CD4-positive, alpha-beta T cell treated with Interleukin-17A for 1 hour (primary cell): ENCODE results near the gene LRRC25.
"Not testable (repeated sequence)": the region's sequence is repeated elsewhere in the genome, so short reads cannot be mapped to it uniquely, and the experiment has no call there.

Experiments
- DNase-seq: peaks from one replicate; pipeline ENCODE4 v3.0.0-alpha.2; 2020

LRRC25 gene

DNA sequence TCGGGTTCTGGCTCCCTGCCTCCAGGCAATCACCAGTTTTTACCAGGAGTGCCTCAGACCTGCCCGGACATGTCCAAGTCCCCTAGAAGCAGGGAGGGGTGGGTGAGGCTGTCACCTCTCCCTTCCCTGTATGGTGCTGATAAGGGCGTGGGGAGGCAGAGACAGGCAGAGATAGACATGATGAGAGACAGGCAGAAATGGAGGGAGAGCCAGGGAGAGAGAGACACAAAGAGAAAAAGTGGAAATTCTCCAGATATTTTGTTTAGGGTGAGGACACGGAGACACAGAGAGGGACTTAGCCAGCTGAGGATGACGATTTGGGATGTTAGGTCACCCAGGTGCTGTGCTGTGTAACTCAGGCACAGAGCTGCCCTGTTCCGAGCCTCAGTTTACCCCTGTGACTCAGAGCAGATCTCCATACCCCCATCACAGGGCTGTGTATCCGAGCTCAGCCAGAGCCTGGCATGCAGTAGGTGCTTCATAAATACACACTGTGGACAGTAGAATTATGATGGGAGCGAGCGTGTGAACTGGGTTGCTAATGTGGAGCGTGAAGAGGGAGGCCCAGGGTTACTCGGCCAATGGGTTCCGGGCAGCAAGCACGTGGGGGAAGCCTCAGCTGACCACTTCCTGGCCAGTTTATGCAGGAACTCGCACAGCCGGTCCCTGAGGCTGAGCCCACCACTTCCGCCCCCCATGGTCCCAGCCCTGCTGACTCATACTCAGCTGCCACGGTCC is 23.4 kb downstream of the LRRC25 start:
- peak; percentile 63 for DNase-seq

DNA sequence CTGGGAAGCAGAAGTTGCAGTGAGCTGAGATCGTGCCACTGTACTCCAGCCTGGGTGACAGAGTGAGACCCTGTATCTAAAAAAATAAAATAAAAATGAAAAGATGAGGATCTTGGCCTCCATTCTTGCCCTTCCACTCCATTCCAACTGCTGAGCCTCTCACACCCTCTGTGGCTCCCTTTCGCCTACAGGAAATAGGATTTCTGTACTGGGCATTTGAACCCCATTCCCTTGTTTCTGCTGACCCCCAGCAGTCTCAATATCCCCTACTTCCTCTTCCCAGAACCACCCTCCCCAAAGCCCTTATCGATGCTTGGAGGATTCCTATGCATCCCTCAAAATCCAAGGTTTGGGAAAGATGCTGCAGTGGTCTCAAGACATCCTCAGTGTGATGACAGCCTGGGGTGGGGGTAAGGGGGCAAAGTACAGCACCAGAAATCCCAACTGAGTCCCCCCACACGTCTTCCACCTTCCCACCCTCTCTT is 24.0 kb downstream of the LRRC25 start:
- no peak for DNase-seq

DNA sequence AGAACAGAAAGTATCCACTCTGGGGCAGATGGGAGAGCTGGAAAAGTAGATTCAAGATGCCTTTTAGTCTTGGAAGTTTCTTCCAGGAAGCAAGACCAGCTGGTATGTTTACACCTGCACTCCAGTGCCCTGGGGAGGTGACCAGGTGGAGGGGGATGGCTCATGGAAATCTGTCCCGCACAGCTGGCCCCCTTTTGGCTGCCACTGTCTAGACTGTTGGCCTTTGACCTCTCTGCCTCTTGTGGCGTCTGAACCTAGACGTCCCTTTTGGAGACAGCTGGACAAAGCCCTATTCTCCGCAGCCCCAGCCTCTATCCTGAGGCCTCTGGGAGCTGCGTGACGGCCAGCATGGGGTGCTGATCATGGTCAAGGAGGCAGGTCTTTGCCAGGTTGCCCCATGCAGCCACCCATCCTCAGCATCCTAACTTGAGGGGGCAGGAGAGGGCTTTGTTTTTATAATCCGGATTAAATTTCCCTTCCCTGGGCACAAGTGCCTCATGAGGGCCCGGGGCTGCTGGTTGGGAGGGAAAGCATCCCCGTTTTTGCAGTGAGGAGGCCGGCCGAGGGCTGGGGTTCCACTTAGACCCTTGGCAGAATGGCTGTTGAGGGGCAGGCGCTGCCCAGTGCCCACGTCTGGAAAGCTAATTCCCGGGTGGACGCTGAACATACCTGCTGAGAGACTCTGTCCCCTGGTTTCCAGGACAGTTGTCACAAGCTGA is 28.8 kb downstream of the LRRC25 start:
- DNase-seq: no peak

DNA sequence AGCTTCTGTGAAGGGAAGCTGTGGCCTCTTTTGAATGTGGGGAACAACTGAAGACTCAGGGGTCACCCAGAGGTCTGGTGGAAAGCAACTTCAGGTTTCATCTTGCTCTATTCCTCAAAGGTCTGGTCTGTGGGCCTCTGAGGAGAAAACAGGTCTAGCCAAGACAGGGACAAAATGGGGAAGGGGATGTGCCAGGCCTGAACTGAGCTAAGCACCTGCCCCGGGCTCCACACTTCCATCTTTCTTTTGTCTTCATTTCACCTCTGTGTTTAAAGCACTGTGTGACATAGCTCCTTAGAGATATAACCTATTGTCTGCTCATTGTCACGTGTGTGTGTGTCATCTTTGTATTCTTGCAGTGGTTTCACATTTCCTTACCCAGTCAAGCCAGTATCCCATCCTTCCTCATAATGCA is 31.4 kb downstream of the LRRC25 start:
- no peak for DNase-seq

DNA sequence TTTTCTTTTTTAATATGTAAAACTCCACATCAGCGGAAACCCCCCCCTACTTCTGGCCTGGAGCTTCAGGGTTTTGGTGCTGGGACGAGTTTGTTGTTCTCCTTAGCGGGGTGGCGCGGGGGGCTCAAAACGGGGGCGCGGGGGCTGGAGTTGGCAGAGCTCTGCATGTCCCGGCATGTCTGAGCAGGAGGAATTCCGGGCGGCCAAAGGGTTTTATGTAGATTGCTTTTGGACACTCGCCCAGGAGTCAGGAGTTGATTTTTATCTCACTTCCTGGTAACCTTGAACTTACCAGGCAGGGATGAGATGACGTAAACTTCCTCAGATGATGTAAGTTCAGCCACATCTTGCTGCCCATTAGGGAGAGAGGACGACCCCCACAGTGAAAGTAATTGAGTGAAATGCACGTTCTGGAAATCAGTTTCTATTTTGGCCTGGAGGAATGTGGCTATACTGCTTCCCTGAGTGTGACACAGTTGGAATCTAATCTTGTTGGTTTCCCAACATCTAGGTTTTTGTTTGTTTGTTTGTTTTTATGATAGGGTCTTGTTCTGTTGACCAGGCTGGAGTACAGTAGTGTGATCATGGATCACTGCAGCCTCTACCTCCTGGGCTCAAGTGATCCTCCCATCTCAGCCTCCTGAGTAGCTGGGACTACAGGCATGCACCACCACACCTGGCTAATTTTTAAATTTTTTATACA is 32.4 kb downstream of the LRRC25 start:
- DNase-seq: no peak

DNA sequence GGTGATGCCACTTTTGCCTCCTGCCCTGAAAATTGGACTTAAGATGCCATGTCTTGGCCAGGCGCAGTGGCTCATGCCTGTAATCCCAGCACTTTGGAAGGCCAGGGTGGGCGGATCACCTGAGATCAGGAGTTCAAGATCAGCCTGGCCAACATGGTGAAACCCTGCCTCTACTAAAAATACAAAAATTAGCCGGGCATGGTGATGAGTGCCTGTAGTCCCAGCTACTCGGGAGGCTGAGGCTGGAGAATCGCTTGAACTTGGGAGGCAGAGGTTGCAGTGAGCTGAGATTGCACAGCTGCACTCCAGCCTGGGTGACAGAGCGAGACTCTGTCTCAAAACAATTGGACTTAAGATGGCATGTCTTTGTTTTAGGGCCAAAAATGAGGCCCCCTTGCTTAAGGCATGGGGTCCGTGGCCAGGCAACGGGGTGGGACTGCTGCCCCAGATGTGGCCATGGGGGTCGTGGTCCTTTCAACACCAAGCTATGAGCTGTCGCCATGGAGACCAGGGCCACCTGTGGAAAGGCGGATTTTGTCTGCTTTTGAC is 33.1 kb downstream of the LRRC25 start:
- not testable (repeated sequence) for DNase-seq

DNA sequence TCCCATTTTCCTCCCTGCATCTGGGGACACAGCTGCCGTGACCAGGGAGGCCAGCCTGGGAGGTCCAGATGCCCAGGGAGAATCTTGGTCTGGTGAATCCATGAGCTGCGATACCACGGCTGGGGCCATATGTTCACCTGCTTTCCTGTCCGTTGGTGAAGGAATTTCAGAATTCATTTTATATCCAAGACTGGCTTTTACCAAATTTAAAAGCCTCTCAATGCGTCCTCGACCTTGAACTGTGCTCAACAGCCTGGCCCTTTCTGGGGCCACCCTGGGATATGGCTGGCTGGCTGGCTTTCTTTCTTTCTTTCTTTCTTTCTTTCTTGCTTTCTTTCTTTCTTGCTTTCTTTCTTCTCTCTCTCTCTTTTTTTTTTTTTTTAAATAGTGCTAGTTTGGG is 33.6 kb downstream of the LRRC25 start:
- no peak for DNase-seq

DNA sequence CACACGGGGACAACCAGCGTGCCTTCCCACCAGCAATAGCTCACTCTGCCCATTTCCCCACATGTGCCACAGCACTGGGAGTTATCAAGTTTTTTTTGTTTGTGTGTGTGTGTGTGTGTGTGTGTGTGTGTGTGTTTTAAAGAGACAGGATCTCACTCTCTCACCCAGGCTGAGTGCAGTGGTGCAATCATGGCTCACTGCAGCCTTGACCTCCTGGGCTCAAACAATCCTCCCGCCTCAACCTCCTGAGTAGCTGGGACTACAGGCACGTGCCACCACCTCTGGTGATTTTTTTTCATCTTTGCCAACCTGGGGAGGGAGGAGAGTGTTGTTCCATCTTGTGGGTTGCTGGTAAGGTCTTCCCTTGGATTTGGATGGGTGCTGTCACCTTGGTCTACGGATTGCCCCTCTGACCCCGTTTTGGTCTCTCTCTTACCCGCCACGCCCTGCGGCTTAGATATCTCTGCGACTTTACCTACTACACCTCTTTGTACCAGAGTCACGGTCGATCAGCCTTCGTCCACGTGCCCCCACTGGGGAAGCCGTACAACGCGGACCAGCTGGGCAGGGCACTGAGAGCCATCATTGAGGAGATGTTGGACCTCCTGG is 34.4 kb downstream of the LRRC25 start:
- no peak for DNase-seq

DNA sequence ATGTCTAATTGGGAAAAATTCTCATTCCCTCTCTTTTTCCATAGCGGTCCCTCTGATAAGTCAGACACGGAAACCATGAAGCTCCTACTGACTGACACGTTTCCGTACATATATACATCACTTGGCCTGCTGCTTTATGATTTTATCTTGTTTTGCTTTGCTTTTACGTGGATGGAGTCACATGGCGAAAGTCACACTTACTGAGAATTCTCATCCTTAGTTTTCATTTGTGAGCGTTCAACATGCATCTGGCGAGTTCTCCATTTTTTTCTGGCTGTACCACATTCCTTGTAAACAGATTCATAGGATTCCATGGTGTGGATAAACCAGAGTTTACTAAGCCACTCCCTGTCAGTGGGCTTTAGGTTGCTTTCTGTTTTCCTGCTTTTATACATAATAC is 35.8 kb downstream of the LRRC25 start:
- no peak for DNase-seq

DNA sequence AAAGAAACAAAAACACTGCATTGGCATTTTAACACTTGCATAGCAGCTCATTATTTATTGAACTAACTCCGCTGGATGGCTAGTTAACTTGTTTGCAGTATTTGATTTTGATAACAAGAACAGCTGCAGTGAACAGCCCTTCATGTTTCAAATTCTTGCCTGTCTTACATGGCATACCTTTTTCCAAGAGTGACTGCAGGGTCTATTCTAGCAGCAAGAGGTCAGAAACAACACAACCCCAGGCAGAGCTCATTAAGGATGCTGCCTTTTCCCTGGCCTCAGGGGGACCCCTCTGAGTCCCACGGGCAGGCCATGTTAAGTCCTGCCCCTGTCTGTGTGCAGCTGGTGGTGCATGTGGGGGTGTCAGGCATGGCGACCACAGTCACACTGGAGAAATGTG is 40.4 kb downstream of the LRRC25 start:
- no peak for DNase-seq

DNA sequence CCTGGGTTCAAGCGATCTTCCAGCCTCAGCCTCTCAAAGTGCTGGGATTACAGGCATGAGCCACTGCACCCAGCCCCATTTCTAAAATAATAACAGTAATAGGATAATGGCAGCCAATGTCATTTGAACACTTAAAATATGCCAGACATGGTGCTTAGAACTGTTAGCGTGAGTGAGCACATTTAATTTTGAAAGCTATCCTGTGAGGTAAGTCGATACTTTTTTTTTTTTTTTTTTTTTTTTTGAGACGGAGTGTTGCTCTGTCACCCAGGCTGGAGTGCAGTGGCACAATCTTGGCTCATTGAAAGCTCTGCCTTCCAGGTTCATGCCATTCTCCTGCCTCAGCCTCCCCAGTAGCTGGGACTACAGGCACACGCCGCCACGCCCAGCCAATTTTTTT is 42.7 kb downstream of the LRRC25 start:
- DNase-seq: not testable (repeated sequence)

DNA sequence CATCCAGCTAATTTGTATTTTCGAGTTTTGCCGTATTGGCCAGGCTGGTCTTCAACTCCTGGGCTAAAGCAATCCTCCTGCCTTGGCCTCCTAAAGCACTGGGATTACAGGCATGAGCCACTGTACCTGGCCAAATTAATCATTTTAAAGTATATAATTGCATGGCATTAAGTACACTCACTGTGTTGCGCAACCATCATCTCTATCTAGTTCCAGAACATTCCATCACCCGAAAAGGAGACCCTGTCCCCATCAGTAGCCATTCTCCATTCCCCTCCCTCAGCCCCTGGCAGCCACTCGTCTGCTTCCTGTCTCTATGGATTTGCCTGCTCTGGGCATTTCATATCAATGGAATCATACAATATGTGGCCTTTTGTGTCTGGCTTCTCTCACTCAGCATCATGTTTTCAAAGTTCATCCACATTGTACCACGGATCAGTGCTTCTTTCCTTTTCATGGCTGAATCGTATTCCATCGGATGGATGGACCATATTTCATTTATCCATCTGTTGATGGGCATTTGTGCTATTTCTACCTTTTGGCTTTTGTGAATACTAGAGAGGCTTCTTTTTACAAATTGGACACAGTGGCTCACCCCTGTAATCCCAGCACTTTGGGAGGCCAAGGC is 43.9 kb downstream of the LRRC25 start:
- DNase-seq: no peak

DNA sequence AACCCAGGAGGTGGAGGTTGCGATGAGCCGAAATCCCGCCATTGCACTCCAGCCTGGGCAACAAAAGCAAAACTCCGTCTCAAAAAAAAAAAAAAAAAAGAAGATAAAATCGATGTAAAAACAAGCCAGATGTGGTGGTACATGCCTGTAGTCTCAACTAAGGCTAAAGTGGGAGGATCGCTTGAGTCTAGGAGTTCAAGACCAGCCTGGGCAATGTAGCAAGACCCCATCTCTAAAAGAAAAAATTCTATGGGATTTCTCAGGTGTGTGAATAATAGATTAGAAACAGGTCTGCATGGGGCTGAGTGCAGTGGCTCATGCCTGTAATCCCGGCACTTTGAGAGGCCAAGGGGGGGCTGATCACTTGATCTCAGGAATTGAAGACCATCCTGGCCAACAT is 45.9 kb downstream of the LRRC25 start:
- DNase-seq: no peak

DNA sequence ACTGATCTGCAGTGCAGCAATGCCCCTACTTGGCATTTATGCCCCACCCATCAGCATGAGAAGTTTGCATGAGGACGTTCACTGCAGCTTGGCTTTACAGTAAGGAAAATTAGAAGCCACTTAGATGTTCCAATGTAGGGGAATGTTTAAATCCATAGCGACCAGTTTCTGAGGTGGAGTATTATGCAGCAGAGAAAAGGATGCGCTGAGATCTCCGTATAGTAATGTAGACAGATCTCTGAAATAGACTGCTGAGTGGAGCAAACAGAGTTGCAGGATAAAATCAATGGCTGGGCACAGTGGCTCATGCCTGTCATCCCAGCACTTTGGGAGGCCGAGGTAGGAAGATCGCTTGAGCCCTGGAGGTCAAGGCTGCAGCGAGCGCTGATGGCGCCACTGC is 46.9 kb downstream of the LRRC25 start:
- DNase-seq: no peak

DNA sequence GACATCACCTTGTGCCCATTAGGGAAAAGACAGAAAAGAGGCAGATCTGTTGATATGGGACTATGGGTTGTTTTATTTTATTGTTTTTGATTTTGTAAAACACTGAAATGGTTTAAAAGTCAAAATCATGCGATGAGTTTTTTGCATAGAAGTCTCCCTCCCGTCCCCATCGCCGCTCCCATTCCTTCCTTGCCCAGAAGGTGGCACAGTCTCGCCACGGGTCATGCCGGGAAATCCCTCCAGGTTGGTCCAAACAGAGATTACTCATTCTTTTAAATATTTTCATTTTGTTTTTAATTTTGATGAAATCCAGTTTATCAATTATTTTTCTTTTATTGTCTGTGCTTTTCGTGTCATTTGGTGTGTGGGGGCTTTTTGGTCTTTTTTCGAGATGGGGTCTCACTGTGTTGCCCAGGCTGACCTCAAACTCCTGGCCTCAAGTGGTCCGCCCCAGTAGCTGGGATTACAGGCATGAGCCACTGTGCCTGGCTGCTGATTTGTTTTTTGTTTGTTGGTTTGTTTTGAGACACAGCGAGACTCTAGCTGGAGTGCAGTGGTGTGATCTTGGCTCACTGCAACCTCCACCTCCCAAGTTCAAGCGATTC is 47.8 kb downstream of the LRRC25 start:
- DNase-seq: peak; percentile 20

DNA sequence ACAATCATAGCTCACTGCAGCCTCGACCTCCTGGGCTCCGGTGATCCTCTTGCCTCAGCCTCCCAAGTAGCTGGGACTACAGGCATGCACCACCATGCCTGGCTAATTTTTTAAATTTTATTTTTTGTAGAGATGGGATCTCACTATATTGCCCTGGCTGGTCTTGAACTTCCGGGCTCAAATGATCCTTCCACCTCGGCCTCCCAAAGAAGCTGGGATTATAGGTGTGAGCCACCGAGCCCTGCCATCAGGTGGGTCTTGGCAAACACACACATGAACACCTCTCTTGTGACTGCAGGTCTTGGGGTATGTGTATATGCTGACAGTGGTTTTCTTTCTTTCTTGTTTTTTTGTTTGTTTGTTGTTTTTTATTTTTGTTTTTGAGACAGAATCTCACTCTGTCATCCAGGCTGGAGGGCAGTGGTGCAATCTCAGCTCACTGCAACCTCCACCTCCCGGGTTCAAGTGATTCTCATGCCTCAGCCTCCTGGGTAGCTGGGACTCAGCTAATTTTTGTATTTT is 48.5 kb downstream of the LRRC25 start:
- not testable (repeated sequence) for DNase-seq

DNA sequence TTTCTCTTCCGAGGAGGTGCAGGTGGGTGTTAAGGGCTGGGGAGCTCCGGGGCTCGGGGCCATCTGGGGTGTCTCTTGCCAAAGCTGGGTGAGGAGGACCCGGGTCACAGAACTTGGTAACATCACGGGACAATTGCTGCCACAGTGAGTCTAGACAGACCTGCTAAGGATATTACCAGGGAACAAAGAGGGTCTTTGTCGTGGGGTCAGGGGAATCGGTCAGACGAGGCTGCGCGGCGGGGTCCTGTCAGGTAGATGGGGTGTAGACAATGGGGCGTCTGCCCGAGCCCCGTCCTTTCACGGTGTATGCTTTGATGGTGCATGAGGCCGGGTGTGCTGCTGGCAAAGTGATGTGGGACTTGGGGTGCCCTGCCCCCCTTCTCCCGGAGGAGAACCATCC is 49.3 kb downstream of the LRRC25 start:
- DNase-seq: no peak

DNA sequence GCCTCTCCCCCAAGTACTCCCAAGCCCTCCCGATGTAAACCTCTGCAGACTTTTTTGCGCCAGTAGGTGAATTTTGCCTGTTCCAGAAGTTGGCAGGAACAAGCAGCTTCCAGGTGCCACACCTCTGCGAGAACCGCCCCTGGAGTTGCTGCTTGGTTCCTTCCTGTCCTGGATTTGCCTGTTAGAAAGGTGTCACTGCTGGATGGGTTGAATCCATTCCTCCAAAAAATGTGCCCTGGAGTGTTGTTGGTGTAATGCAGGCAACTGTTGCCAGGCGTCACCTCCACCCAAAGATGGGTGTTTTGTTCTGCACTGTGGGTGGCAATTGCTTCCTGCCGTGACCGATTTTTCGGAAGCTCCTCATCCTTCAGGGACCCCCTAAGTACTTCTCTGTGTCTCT is 51.3 kb downstream of the LRRC25 start:
- no peak for DNase-seq

DNA sequence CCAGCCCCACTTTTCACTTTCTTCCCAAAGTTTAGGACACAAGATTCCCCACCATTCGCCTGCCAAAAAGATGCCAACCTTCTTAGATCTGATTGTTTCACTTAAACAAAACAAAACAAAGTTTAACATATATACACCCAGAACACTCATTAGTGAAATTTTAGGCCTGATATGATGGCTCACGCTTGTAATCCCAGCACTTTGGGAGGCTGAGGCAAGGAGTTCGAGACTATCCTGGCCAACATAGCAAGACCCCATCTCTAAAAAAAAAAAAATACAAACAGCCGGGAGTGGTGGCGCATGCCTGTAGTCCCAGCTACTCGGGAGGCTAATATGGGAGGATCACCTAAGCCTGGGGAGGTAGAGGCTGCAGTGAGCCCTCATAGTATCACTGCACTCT is 52.1 kb downstream of the LRRC25 start:
- no peak for DNase-seq

DNA sequence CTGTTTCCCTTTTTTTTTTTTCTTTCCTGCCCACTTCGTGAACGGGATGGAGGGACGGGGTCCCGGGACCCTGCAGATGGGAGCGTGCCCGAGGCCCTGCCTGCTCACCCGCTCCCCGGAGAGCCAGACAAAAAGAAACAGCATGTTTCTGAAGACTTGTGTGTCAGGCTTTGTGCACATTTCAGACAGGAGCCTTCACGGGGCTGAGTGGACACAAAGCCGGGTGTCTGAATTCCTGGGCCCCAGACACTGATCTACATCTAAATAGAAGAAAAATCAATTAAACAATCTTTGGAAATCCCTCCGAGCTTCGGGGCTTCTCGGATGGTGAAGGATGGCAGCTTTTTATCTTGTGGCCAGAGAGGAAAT is 52.9 kb downstream of the LRRC25 start:
- no peak for DNase-seq

DNA sequence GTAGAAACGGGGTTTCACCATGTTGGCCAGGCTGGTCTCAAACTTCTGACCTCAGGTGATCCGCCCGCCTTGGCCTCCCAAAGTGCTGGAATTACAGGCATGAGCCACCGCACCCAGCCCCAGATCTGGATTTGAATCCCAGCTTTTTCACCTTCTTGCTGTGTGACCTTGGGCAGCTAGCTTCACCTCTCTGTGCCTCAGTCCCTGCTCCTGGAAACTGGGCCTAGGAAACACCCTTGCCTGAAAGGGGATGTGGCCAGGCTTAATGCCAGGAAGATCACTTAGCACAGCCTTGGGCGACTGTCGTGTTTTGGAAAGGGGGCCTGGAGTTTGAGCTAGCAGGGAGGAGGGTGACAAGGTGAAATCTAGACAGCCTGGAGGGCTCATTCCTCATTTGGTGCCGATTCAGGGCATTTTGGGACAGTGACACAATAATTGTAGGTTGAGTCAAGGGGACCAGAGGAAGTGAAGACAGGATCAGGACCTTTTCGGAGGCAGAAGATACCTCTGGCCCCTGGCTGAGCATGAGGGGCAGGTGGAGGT is 55.3 kb downstream of the LRRC25 start:
- DNase-seq: no peak
